Kidney tubule cell (primary cell): ENCODE data around the gene DUSP6.
"Not testable (repeated sequence)": the region's sequence is repeated elsewhere in the genome, so short reads cannot be mapped to it uniquely, and the experiment has no call there.

Source experiments
- DNase-seq: peaks from one replicate; pipeline ENCODE4 v3.0.0-alpha.2; 2018; ENCODE audit warnings: low spot score

Gene DUSP6

DNA sequence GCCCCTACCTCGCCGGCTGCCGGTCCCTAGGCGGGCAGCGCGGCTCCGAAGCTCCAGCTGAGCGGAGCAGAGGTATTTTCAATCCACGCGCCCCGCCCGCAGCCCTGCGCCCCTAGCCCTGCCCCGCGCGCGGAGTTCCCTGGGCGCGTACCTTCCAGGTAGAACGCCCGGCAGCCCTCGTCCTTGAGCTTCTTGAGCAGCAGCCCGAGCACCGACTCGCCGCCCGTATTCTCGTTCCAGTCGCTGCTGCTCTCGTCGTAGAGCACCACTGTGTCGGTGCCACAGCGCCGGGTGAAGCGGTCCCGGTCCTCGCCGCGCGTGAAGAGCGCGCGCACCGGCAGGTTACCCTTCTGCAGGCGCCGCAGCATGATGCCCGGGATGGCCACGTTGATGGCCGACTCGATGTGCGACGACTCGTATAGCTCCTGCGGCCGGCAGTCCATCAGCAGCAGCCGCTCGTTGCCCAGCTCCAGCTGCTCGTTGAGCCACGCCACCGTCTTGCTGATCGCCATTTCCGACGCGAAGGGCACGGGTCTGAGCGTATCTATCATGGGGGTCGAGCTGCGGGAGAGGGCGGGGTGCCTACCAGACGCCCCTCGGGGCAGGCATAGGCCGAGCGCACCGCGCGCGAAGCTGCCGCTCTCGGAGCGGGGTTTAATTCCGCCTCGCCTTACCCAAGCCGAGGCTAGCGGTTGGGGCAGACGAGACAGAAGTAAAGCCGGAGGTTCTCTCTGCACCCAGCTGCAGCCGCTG is 636 bp downstream of the DUSP6 start:
- peak; percentile 63 for DNase-seq

DNA sequence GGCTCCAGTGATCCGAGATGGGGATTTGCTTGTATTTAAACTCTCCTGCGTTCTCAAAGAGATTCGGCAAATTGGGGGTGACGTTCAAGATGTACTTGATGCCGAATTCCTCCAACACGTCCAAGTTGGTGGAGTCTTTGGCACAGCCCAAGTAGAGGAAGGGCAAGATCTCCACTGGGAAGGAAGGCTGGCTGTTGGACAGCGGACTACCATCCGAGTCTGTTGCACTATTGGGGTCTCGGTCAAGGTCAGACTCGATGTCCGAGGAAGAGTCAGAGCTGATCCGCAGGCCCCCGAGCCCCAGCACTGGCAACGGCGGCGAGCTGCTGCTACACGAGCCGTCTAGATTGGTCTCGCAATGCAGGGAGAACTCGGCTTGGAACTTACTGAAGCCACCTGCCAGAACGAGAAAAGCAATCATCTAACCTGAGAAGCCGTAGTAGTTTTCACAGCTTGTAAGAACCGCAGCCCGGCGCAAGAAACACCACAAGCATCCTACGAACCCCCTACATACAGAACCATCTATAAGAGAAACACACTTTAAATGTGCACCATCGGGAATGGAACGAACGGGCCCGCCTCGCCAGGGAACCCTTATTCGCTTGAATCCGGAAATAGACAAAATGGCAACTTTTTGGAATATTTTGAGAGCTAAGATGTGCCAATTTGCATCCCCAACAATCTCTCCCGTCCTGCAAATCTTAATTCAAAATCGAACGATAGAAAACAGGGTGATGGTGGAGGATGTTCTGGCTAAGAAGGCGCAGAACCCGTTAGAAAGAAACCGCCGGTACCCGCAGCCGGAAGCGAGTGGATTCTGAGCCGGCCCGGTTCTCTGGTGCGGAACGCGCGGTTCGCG is 1.4 kb downstream of the DUSP6 start:
- DNase-seq = peak; percentile 40

DNA sequence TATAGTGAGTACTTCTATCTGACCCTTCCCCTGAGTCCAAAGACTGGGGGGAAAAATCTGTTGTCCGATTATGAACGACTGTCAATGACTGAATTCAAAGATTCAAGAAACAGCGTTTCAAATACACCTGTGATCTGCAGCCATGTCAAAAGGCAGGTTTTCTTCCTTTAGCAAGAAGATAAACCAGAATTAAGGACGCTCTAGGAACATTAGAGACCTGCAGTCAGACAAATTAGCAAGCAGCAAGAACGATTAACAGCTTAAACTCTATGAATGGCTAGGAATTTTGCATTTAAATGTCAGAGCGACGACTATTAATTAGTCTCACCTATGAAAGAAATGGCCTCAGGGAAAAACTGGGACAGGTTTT is 2.1 kb downstream of the DUSP6 start:
- no peak for DNase-seq

DNA sequence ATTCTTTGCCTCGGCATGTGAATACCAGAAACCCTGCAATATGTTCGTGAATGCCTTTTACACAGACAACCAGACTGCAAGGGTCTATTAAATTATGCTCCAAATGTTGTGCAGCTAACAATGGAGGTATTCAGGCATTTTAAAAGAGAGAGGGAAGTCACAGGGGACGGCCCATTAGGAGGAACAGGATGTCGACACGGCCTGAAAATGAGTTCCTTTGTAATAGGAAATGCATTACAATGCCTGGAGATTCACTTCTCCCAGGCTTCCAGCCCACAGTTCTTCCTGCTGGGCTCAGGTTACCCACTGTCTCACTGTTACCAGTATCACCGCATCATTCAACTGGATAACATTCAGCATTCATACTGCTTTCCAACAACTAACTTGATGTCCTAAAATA is 2.5 kb downstream of the DUSP6 start:
- DNase-seq = peak; percentile 74

DNA sequence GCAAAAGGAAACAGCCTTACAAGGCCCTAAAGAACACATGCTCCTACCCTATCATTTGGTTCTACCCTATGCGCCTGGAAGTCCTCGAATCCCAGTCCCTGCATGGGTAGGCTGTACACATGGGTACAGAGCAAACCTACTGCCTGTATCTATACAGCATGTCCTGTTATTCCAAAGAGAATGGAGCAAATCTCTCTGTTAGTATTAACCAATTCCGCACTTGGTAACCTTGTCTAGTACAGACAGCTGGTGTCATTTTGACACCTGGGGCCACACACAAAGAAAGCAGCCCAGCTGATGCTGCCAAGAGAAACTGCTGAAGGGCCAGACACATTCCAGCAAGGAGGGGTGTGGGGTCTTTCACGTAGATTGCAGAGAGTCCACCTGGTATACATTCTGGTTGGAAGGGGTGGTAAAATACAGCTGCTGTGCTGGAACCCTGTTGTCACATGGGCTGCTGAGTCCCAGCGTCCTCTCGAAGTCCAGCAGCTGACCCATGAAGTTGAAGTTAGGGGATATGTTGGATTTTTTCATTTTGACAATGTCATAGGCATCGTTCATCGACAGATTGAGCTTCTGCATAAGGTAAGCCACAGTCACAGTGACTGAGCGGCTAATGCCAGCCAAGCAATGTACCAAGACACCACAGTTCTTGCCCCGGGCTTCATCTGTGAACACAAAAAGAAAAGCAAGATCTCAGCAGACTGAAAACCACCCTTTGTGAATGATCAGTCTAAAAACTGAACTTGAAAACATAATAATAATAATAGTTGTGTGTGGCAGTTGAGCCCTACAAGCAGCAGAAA is 3.2 kb downstream of the DUSP6 start:
- DNase-seq = no peak

DNA sequence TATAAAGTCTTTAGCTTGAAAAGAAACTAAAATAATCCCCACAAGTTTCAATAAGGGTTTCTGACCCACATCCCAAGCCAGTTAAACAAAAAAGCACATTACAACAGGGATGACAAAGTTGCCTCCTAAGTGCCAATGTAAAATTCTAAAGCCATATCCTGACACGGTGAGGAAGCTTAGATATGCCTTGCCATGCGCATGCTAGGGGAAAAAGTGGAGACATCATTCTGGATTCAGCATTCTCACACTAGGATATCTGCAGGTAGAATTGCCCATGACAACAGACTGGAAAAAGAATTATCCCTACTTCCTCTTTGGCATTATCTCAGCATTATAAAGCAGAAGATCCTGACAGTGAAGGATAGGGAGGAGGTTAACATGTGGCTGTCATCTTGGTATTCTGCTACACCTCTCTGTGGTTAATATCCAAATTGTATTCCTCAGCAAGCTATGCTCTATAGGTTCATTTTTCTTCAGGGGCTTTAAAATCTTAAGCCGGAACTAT is 4.9 kb downstream of the DUSP6 start:
- no peak for DNase-seq

DNA sequence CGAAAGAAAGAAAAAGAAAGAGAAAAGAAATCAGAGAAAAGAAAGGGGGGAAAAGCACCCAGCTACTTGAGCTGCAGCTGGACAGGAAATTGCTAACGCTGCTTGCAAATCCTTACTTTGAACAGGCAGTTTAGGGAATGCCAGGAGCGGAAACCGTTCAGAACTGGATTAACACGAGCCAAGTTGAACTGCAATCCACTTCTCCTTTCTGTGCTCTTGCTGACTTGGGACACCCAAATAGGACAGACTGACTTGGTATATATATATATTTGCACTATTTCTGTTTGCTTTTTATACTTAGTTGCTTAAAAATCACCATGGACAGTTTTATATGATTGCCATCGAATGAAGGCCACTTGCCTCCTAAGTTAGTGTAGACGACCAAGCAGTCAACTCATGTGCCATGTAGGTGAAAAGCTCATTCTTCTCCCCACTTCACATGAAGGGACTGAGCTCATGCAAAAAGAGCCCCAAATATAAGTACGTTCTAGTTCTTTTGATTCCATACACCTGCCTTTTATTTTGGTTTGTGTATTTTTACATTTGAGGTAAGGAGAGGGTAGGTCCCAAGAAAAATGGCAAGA is 5.5 kb downstream of the DUSP6 start:
- no peak for DNase-seq

DNA sequence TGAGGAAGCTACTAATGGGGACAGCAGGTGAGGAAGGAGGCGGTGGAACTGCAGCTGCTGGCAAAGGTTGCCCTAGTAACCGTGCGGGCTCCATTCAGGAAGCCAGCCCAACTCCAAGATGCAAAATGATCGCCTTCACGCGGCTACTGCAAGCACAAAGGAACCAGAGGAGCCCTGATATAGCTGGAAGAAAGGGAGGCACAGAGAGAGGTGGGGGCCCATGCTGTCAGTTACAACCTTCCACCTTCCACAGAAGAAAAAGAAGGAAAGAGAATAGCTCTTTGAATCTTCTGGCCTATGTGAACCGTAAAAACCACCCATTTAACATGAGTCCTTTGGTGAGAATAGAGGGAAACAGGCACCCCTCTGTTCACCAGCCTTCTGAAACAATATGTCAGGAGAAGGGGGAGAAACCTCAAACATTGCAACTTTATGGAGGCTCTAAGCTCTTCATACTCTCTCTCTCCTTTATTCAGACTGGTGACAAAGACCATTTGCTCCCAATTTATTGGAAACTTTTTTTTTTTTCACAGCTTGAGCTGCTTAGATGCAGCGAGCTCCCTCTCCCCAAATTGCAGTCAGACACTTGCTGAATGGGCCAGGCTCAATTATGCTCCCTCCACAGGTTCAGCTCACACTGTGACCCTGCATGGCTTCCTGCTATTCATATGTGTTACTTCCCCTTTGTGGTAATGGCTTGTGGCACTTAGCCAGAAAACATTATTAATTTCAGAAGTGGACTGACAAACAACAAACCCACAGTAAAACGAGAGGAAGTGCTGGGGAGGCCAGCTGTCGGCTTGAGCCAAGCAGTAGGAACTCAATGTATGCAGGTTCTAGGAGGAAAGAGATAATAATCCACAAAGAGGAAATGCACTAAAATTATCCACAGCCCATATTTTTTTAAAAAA is 6.2 kb downstream of the DUSP6 start:
- peak; percentile 66 for DNase-seq

DNA sequence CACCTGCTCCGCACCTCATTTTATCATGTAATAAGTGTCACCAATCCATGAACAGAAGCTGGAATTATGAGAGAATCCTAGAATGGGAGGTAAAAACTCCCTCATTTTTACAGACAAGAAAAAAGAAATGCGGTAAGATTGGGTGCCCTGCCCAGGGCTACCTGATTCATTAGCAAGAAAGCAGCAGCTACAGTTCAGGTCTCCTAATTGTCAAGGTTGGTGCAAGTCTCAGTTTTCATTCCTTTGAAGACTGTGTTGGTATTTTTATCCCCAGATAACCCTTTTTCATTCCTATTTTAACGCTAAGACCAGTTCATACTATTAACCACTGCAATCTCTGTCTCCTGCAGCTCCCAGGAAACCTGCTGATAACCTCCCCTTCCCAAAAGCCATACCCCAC is 6.9 kb downstream of the DUSP6 start:
- DNase-seq = no peak

DNA sequence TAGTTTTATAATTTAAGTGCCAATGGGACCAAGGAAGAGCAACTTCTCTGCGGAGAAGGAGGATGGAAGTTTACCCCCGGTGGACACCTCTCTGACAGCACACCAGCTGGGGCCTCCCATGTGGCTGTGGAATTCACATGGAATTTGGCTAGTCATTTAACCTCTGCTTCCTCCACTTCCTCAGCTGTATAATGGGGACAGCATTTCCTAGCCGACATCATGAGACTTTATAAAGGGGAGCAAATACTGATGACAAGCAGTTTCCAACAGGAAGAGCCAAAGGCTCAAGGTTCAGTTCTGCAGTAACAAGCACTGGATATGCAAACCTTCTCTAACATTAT is 7.5 kb downstream of the DUSP6 start:
- DNase-seq = no peak

DNA sequence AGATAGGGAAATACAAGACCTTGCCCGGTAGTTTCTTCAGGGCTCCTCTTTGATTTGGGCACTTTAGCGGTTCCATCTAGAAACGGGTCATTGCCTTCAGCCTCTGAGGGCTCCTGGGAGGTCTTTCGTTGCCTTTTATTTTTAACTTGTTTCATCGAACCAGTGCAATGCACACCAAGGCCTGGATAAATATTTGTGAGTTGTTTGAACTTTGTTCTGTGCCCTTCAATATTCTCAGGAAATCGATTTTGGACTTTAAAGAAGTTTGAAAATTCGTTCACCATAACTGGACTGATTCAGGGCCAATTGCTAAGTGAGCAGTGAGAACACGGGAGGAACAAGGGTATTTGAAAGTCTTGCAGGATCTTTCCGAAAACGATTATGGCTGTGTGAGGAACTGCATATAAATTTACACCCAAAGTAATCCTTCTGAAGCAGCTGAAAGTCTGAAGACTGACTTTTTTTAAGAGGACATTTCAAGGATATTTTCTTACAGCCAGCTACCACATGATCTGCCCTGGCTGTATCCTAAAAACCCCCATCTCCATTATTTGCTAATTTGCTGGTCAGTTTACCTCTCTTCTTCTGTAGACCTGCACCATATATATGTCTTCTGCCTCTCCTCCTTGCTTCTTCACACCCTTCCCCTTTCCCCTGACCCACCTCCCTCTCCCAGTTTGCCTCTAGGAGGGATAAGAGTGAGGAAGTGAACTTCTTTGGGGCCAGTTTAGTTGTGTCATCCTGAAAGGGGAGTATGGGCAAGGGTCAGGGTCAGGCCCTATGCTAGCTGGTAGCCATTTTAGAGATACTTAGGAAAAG is 8.0 kb downstream of the DUSP6 start:
- DNase-seq = no peak

DNA sequence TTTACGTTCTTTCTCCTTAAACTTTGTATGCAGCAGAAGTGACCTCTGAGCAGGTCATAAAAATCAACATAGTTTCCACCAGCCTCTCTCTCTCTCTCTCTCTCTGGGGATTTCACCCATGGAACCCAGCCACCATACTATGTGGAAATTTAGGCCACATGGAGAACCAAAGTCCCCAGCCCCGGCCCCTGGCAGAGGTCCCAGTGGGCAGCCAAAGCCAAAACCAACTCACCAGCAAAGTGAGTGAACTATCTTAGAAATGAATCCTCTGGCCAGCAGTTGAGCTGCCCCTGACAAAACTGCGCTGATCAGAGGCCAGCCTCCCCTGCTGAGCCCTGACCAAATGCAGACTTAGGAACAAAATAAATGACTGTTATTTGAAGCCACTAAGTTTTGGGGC is 9.2 kb downstream of the DUSP6 start:
- DNase-seq = no peak

DNA sequence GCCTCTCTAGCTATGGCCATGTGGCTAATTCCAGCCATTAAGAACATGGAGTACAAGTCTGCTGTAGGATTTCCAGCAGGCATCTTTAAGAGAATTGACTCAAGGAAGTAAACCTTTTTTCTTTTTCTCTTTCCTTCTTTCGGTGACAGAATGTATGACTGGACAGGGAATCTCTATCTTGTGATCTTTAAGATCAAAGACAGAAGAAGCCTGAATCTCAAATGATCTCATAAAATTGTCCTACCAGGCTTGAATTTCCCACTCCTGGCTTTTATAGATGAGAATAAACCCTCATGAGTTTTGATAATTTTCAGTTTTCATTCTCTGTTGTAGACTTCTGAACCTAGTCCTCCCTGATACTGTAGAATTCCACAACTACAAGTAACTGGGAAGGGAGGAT is 11.4 kb downstream of the DUSP6 start:
- no peak for DNase-seq

DNA sequence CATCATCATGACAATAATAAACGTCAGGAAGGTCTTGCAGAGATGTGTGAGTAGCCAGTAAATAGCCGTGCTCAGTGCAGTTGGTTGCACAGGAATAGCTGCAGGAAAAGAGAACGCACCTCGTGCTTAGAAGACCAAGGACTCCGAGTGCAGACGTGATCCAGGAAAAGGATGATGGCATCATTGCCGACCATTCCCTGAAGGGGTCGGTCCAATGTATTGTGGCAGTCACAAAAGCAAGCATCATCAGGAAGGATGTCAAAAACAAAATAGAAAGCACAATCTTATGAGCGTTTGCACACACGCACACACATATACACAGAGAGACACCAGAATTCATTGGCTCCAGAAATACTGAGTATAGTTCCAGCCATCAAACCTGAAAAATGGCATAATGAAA is 12.8 kb downstream of the DUSP6 start:
- DNase-seq = no peak

DNA sequence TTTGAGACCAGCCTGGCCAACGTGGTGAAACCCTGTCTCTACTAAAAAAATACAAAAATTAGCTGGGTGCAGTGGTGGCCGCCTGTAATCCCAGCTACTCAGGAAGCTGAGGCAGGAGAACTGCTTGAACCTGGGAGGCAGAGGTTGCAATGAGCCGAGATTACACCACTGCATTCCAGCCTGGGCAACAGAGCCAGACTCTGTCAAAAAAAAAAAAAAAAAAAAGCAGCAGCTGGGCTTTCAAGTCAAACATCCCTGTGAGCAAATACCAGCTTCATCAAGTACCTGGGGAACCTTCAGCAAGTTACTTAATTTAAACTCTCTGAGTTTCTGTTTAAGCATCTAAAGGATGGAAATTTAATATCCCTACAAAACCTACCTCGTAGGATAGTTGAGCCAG is 15.2 kb downstream of the DUSP6 start:
- not testable (repeated sequence) for DNase-seq

DNA sequence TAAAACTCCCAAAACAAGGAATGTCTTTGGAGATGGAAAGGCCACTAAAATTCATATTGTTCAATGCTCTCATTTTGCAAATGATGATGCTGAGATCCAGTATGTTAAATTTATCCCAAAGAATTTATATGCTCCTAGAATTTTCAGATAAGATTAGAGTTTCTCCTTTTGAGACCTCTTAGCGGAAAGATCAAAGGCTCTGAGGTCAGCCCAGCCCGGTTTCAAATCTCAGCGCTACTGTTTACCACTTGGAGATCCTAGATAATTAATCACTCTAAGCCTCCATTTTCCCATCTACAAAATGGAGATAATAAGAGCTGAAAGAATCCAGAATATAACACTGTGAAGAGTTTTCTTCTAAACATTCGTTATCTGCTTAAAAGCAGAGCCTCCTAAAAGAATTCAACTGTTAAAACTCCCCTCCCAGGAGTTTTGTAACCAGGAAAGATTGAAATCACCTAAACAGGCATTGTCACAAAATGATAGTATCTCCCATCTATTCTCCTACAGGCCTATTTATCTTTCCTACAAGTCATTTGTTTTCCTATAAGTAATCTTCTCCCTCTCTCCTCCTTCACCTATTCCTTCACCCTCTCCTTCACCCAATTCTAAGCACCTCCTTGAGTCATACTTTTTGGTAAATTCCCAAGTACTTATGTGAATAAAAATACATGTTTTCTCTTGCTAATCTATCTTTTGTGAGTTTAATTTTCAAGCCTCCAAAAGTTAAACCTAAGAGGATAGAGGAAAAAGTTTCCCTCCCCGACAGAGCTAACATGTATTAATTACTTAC is 16.7 kb downstream of the DUSP6 start:
- no peak for DNase-seq

DNA sequence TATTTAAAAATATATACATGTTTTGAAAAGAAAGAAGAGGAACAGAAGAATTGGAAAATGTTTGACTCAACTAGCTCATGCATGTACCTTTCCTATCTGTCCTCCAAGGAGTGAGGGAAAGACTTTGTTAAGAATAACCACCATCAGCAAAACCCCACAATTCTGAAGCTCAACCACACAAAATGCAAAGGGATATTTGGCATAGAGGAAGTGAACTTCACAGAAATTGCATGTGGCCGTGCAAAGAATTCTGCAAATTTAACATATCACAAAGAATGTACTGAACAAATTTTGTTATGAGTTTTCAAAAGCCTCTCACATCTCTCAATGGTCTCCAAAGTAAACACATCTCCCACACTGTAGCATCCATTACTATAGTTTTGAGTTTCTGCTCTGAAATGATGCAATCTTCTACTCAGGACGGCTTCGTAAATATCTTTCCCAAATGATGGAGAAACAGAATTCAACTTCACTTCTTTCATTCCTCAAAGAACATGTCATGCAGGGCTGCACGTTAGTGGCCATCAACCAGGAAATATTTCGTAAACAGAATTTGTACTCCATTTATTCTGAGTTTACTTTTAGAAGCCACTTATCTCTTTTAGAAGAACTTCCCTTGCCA is 17.6 kb downstream of the DUSP6 start:
- DNase-seq = no peak

DNA sequence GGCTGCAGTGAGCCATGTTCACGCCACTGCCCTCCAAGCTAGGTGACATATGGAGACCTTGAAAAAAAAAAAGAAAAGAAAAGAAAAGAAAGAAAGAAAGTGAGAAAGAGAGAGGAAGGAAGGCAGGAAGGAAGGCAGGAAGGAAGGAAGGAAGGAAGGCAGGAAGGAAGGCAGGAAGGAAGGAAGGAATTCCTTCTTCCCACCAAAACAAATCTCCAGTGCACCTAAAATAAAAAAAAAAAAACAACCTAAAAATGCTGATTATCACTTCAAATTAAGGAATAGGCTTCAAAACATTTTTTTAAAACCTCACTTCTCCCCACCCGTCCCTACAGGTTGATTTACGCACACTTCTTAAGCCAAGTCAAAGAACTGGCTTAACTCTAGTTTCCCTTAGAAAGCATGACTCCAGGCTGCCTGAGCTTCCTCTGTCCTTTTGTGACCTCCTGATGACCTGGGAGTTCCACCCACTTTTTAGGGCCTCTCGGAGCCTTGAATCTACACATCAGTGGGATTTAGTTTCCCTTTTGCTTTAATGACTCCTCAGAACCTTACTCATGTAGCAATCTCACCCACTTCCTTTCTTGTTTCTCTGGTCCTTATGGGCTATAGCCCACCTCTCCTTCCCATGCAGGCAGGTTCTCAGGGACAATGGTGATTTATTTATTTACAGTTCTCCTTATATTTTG is 18.6 kb downstream of the DUSP6 start:
- DNase-seq = no peak
